ENCODE data around the gene STT3B.
"Not testable (repeated sequence)": the region's sequence is repeated elsewhere in the genome, so short reads cannot be mapped to it uniquely, and the experiment has no call there.

Gene STT3B

DNA sequence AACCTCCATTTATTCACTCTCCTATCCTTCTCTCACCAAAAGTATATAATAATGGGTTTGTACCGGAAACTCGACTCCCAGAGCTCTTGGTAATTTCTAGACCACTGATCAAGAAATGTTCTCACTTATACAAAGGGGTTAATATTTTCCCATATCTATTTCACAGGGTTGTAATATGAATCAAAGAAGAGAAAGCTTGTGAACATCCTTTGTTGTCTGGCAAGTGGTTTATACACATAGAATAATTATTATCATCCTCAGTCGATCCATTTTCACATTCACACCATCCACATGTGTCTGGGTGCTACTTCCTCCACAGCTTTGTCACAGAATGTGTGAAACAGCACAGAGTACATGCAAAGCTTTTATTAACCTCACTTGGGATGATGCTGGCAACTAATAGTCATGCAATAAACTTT, 29.9 kb upstream of the STT3B start:
- peaks cover 15% of the 10 kb centered on the region for H3K4me1 ChIP-seq (ENCODE audit: control insufficient read depth, insufficient read depth, low read length)
- H3K4me3 ChIP-seq (ENCODE audit: low read depth, low read length): no peak overlapping the region
- no peaks in the 10 kb centered on the region for H3K9me3 ChIP-seq (ENCODE audit: control insufficient read depth, insufficient read depth, low read length)
- no peak overlapping the region for H3K27ac ChIP-seq (ENCODE audit: low read depth, low read length)
- H3K27me3 ChIP-seq (ENCODE audit: control insufficient read depth, insufficient read depth, low read length): no peaks in the 10 kb centered on the region
- H3K36me3 ChIP-seq (ENCODE audit: control insufficient read depth, insufficient read depth, low read length): no peaks in the 10 kb centered on the region
- H3K9ac ChIP-seq (ENCODE audit: low read depth, low read length): no peak overlapping the region

DNA sequence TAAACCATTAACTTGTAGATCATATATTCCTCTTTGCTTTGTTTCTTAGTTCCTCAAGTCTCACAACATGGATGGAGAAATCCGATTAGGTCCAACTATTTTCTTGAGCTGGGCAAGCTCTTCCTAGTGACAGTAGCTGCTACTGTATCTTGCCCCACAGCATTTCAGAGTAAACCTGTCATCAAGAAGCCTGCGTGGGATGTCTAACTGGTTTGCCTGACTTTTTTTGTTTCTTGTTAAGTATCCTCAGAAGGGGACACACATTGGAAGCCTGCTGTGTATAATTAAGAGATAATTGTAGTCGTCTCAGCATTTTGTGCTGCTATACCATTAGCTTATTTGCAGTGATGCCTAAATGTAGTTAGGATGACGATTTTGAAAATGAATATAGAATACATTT, 29.3 kb upstream of the STT3B start:
- Histone ChIP-seq H3K4me1 (ENCODE audit: control insufficient read depth, insufficient read depth, low read length) (peaks cover 15% of the 10 kb centered on the region), H3K4me3 (ENCODE audit: low read depth, low read length) (no peak overlapping the region), H3K36me3 (ENCODE audit: control insufficient read depth, insufficient read depth, low read length) (no peaks in the 10 kb centered on the region), H3K27ac (ENCODE audit: low read depth, low read length) (no peak overlapping the region), H3K9ac (ENCODE audit: low read depth, low read length) (no peak overlapping the region), H3K27me3 (ENCODE audit: control insufficient read depth, insufficient read depth, low read length) (no peaks in the 10 kb centered on the region), H3K9me3 (ENCODE audit: control insufficient read depth, insufficient read depth, low read length) (no peaks in the 10 kb centered on the region)

DNA sequence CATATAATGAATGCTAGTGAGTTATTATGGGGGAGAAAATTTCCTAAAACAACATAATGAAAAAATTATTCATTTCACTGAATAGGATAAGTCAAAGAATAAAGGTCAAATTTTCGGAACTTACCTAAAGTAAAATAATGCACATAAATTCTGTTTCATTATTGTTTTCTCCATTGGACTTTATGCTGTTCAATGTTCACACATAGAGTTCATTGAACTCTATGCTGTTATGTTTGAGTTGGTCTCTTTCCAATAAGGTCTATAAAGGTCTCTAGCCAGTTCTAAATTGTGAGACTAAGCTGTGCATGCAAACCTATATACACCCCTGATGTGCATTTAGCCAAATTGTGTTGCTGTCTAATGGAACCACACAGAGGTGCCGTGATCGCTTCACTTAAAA, 28.5 kb upstream of the STT3B start:
- no peak overlapping the region for H3K9ac ChIP-seq (ENCODE audit: low read depth, low read length)
- no peak overlapping the region for H3K27ac ChIP-seq (ENCODE audit: low read depth, low read length)

DNA sequence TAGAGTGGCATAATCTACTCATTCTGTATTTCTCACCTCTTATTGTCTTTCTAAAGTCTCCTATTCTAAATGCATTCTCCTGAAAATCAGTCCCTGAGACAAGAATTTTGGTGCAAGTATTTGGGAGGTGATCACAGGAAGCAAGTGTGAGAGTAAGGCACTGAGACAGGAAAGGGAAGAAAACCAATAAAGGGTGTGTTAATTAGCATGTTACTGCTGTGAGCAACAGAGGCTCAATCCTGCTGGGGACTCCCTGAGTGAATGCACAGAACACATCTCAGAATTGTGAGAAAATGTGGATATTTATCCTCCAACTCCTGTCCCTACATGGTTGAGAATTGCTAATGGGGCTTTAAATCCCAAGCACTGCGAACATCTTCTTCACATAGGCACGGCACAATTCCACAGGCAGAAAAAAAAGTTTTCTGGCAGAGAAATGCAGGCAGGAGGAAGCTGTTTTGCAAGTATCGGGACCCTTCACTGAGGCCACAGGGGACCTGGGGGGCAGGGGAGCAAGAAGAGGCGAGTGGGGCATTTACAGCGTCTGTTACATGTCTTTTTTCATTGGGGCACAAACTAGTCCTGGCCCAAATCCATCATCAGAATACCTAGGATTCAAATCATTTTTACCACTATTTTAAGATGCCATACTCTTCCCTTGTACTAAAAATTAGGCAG, 27.2 kb upstream of the STT3B start:
- Histone ChIP-seq H3K4me3 (ENCODE audit: low read depth, low read length) (peak overlapping the region; percentile 40), H3K27ac (ENCODE audit: low read depth, low read length) (peak overlapping the region; percentile 82), H3K4me1 (ENCODE audit: control insufficient read depth, insufficient read depth, low read length) (peaks cover 15% of the 10 kb centered on the region), H3K9me3 (ENCODE audit: control insufficient read depth, insufficient read depth, low read length) (no peaks in the 10 kb centered on the region), H3K9ac (ENCODE audit: low read depth, low read length) (peak overlapping the region; percentile 39), H3K36me3 (ENCODE audit: control insufficient read depth, insufficient read depth, low read length) (no peaks in the 10 kb centered on the region), H3K27me3 (ENCODE audit: control insufficient read depth, insufficient read depth, low read length) (no peaks in the 10 kb centered on the region)

More for the DNA sequence above, 28.5 kb upstream of the STT3B start:
- H3K4me1 ChIP-seq (ENCODE audit: control insufficient read depth, insufficient read depth, low read length): peaks cover 15% of the 10 kb centered on the region
- H3K36me3 ChIP-seq (ENCODE audit: control insufficient read depth, insufficient read depth, low read length): no peaks in the 10 kb centered on the region
- H3K27me3 ChIP-seq (ENCODE audit: control insufficient read depth, insufficient read depth, low read length): no peaks in the 10 kb centered on the region
- H3K9me3 ChIP-seq (ENCODE audit: control insufficient read depth, insufficient read depth, low read length): no peaks in the 10 kb centered on the region
- no peak overlapping the region for H3K4me3 ChIP-seq (ENCODE audit: low read depth, low read length)

- H3K36me3 ChIP-seq (ENCODE audit: control insufficient read depth, insufficient read depth, low read length); H3K27me3 ChIP-seq (ENCODE audit: control insufficient read depth, insufficient read depth, low read length); H3K9ac ChIP-seq (ENCODE audit: low read depth, low read length); H3K9me3 ChIP-seq (ENCODE audit: control insufficient read depth, insufficient read depth, low read length); H3K4me3 ChIP-seq (ENCODE audit: low read depth, low read length); H3K27ac ChIP-seq (ENCODE audit: low read depth, low read length): not testable (repeated sequence)
- peaks cover 15% of the 10 kb centered on the region for H3K4me1 ChIP-seq (ENCODE audit: control insufficient read depth, insufficient read depth, low read length)
Measured at GRCh38 chr3:31506515-31506914, 26.2 kb upstream of the STT3B start.

- H3K4me1 ChIP-seq (ENCODE audit: control insufficient read depth, insufficient read depth, low read length): peaks cover 15% of the 10 kb centered on the region
- H3K9me3 ChIP-seq (ENCODE audit: control insufficient read depth, insufficient read depth, low read length): no peaks in the 10 kb centered on the region
- H3K9ac ChIP-seq (ENCODE audit: low read depth, low read length): no peak overlapping the region
- no peaks in the 10 kb centered on the region for H3K27me3 ChIP-seq (ENCODE audit: control insufficient read depth, insufficient read depth, low read length)
- no peaks in the 10 kb centered on the region for H3K36me3 ChIP-seq (ENCODE audit: control insufficient read depth, insufficient read depth, low read length)
- H3K27ac ChIP-seq (ENCODE audit: low read depth, low read length): no peak overlapping the region
- H3K4me3 ChIP-seq (ENCODE audit: low read depth, low read length): no peak overlapping the region
Measured at GRCh38 chr3:31508452-31509146, 24.1 kb upstream of the STT3B start.

- H3K4me3 ChIP-seq (ENCODE audit: low read depth, low read length): no peak overlapping the region
- H3K27ac ChIP-seq (ENCODE audit: low read depth, low read length): no peak overlapping the region
- no peaks in the 10 kb centered on the region for H3K27me3 ChIP-seq (ENCODE audit: control insufficient read depth, insufficient read depth, low read length)
- H3K9me3 ChIP-seq (ENCODE audit: control insufficient read depth, insufficient read depth, low read length): no peaks in the 10 kb centered on the region
- H3K4me1 ChIP-seq (ENCODE audit: control insufficient read depth, insufficient read depth, low read length): peaks cover 15% of the 10 kb centered on the region
- H3K36me3 ChIP-seq (ENCODE audit: control insufficient read depth, insufficient read depth, low read length): no peaks in the 10 kb centered on the region
- no peak overlapping the region for H3K9ac ChIP-seq (ENCODE audit: low read depth, low read length)
Measured at GRCh38 chr3:31509147-31509728, 23.5 kb upstream of the STT3B start.

GRCh38 chr3:31514570-31514969, 18.2 kb upstream of the STT3B start:
- Histone ChIP-seq H3K9ac (ENCODE audit: low read depth, low read length) (no peak overlapping the region), H3K9me3 (ENCODE audit: control insufficient read depth, insufficient read depth, low read length) (no peaks in the 10 kb centered on the region), H3K36me3 (ENCODE audit: control insufficient read depth, insufficient read depth, low read length) (no peaks in the 10 kb centered on the region), H3K27me3 (ENCODE audit: control insufficient read depth, insufficient read depth, low read length) (no peaks in the 10 kb centered on the region), H3K4me3 (ENCODE audit: low read depth, low read length) (no peak overlapping the region), H3K27ac (ENCODE audit: low read depth, low read length) (no peak overlapping the region), H3K4me1 (ENCODE audit: control insufficient read depth, insufficient read depth, low read length) (no peaks in the 10 kb centered on the region)

DNA sequence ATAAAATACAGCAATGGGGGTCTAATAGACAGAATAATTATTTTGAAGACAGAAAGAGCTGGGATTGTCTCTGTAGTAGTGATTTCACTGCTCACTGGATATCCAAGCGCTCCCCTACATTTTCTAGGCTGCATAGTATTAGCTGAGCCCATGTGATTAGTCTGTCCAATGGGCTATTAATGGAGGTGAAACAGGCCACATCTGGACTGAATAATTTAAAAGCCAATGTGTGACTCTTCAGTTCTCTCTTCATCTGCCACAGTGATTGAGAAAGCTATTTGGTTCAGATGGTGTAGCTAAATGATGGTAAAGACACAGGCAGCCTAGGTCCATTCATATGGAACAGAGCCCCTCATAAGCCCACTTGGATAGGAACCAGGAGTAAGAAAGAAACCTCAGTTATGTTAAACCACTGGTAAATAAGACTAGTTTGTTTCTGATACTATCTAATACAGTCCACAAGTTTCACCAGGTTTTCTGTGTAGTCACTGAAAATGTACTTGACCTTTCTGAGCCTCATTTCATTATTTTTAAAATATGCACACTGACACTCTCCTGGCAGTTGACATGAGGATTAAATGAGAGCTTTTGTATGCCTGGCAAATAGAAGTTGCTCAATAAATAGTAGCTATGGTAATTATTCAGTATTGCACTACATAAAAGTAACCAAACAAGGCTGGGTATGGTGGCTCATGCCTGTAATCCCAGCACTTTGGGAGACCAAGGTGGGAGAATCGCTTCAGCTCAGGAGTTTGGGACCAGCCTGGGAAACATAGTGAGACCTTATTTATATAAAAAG, 17.0 kb upstream of the STT3B start:
- H3K9me3 ChIP-seq (ENCODE audit: control insufficient read depth, insufficient read depth, low read length): no peaks in the 10 kb centered on the region
- H3K36me3 ChIP-seq (ENCODE audit: control insufficient read depth, insufficient read depth, low read length): no peaks in the 10 kb centered on the region
- no peaks in the 10 kb centered on the region for H3K4me1 ChIP-seq (ENCODE audit: control insufficient read depth, insufficient read depth, low read length)
- no peak overlapping the region for H3K4me3 ChIP-seq (ENCODE audit: low read depth, low read length)
- H3K9ac ChIP-seq (ENCODE audit: low read depth, low read length): no peak overlapping the region
- no peaks in the 10 kb centered on the region for H3K27me3 ChIP-seq (ENCODE audit: control insufficient read depth, insufficient read depth, low read length)
- no peak overlapping the region for H3K27ac ChIP-seq (ENCODE audit: low read depth, low read length)

GRCh38 chr3:31516757-31517156, 16.0 kb upstream of the STT3B start:
- Histone ChIP-seq H3K4me3 (ENCODE audit: low read depth, low read length) (no peak overlapping the region), H3K9ac (ENCODE audit: low read depth, low read length) (no peak overlapping the region), H3K4me1 (ENCODE audit: control insufficient read depth, insufficient read depth, low read length) (no peaks in the 10 kb centered on the region), H3K36me3 (ENCODE audit: control insufficient read depth, insufficient read depth, low read length) (no peaks in the 10 kb centered on the region), H3K27ac (ENCODE audit: low read depth, low read length) (no peak overlapping the region), H3K9me3 (ENCODE audit: control insufficient read depth, insufficient read depth, low read length) (no peaks in the 10 kb centered on the region), H3K27me3 (ENCODE audit: control insufficient read depth, insufficient read depth, low read length) (no peaks in the 10 kb centered on the region)

- no peaks in the 10 kb centered on the region for H3K27me3 ChIP-seq (ENCODE audit: control insufficient read depth, insufficient read depth, low read length)
- H3K9me3 ChIP-seq (ENCODE audit: control insufficient read depth, insufficient read depth, low read length): no peaks in the 10 kb centered on the region
- no peaks in the 10 kb centered on the region for H3K36me3 ChIP-seq (ENCODE audit: control insufficient read depth, insufficient read depth, low read length)
- no peak overlapping the region for H3K4me3 ChIP-seq (ENCODE audit: low read depth, low read length)
- H3K27ac ChIP-seq (ENCODE audit: low read depth, low read length): no peak overlapping the region
- H3K4me1 ChIP-seq (ENCODE audit: control insufficient read depth, insufficient read depth, low read length): no peaks in the 10 kb centered on the region
- H3K9ac ChIP-seq (ENCODE audit: low read depth, low read length): no peak overlapping the region
Measured at GRCh38 chr3:31521468-31521867, 11.3 kb upstream of the STT3B start.

All from HUES48 (cell line).